Subcutaneous adipose tissue (tissue), 4 donors: Measurements from ENCODE around the gene LIMK2. TPM values are rescaled to one million over a fixed set of nuclear protein-coding genes. Genes with fewer than 3 reads are reported as not detected.

ENCODE experiments used
- total RNA-seq, 4 donors: library from RNA; depleted of rRNA; stranded (reverse); fragments of >200 nt; gene quantifications; one replicate each; pipeline ENCODE4 v1.1.0, GENCODE V29; 2016
- TF ChIP-seq, protein P1 (sequence below): fragments of 450-650 bp; IDR thresholded peaks from one replicate; pipeline ENCODE4 v1.5.1; 2016; ENCODE audit warnings: low read depth, mild to moderate bottlenecking, control low read depth, antibody characterized with exemption, moderate library complexity

LIMK2 gene
- total RNA-seq, 4 donors from 2014 or later = 15.4 to 26.4 (median 22.6) TPM

- TF ChIP-seq, protein P1, sequence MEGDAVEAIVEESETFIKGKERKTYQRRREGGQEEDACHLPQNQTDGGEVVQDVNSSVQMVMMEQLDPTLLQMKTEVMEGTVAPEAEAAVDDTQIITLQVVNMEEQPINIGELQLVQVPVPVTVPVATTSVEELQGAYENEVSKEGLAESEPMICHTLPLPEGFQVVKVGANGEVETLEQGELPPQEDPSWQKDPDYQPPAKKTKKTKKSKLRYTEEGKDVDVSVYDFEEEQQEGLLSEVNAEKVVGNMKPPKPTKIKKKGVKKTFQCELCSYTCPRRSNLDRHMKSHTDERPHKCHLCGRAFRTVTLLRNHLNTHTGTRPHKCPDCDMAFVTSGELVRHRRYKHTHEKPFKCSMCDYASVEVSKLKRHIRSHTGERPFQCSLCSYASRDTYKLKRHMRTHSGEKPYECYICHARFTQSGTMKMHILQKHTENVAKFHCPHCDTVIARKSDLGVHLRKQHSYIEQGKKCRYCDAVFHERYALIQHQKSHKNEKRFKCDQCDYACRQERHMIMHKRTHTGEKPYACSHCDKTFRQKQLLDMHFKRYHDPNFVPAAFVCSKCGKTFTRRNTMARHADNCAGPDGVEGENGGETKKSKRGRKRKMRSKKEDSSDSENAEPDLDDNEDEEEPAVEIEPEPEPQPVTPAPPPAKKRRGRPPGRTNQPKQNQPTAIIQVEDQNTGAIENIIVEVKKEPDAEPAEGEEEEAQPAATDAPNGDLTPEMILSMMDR = no peak
These were observed 32.8 kb upstream of the LIMK2 start for GRCh38 chr22:31179345-31179744.

- TF ChIP-seq, protein P1 = no peak
These were observed 28.1 kb upstream of the LIMK2 start for GRCh38 chr22:31184015-31184414.

DNA sequence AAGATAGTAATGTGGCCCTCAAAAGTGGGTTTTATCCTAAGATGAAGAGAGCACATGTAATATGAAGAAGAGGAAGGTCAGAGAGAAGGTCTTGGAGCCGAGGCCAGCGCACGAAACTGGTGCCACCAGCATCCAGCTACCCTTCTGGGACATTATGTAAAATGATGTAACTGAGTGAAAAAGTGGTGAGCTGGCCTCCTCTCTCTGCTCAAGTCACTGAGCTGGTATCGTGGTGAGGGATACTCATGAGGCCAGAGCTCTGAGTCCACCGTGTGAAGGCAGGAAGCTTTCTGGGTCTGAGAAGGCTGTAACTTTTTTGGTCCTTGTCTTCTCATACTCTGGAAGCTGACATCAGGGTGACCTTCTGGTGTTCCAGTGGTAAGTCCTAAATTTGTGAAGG, 27.0 kb upstream of the LIMK2 start:
- TF ChIP-seq, protein P1 = no peak

- TF ChIP-seq, protein P1 = no peak
These were observed 24.5 kb upstream of the LIMK2 start for GRCh38 chr22:31187627-31188026.

DNA sequence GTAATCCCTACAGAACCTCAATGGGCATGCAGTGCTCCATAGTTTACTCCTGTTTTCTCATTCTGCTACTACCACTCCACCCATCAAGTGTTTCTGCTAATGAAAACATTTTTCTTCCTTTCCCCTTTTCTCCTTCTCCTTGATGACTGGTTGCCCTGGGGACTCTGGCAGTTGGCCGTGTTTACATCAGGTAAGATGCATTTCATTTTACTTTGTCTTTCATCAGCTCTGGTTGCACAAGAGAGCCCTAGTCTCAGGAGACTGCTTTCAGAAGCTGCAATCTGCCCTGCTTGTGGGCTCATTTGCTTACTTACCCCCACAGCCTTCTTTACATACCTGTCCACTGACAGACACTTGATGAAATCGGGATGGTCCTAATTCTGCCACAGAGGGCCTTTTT, 19.6 kb upstream of the LIMK2 start:
- TF ChIP-seq, protein P1 = no peak

GRCh38 chr22:31193092-31193491, 19.0 kb upstream of the LIMK2 start:
- TF ChIP-seq, protein P1 = no peak

GRCh38 chr22:31199187-31199586, 12.9 kb upstream of the LIMK2 start:
- TF ChIP-seq, protein P1 = no peak
